K562 (cell line): ENCODE measurements around the gene NDST4.

Source experiments
- KAT7 ChIP-seq: sonication (generic); formaldehyde crosslinking; IDR thresholded peaks from 2 replicates; pipeline ENCODE4 v1.8.0; 2022; ENCODE audit warnings: missing genetic modification reagents, mild to moderate bottlenecking, borderline replicate concordance
- ZFP36 ChIP-seq: fragments of 150-350 bp; IDR thresholded peaks from 2 replicates; pipeline ENCODE4 v1.6.1; 2018; ENCODE audit warnings: low read length, low read depth; ENCODE audit not compliant: partially characterized antibody
- TF ChIP-seq, protein P1 (sequence below), 3 experiments: IDR thresholded peaks in 2 of 3; conservative IDR thresholded peaks in 1 of 3; 2 replicates each; pipeline ENCODE4 v1.5.1; 2011 to 2012; ENCODE audit warnings: low read length in 3 of 3, mild to moderate bottlenecking in 3 of 3, control low read depth in 2 of 3, improper control_type of control experiment in 1 of 3, inconsistent platforms in 1 of 3, low read depth in 1 of 3, mixed read lengths in 1 of 3, moderate library complexity in 1 of 3; ENCODE audit not compliant: insufficient read depth in 2 of 3

DNA sequence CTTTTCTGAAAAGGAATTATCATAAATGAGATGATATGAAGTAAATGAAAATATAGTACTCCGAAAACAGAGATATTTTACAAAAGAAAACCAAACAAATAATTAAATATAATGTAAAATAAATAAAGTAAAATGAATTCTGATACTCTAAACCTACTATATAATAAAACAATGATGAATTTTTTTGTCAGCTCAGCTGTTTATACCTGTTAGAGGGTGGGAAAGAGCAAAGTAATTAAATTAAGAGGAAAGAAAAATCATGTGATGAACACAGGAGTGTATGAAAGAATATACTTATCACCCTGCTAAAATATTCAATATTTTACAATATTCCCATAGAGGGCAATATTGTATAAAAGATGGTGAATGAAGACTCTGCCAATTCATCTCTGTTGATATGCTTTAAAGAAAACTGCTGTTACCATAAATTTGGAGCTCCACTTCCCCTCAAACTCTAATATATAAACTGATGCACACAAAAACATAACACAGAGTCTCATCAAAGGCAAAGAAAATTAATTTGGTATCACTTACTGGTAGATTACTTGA lies 6.5 kb upstream of the NDST4 start:
- TF ChIP-seq ZFP36 (no peak), KAT7 (no peak)
- TF ChIP-seq, protein P1, sequence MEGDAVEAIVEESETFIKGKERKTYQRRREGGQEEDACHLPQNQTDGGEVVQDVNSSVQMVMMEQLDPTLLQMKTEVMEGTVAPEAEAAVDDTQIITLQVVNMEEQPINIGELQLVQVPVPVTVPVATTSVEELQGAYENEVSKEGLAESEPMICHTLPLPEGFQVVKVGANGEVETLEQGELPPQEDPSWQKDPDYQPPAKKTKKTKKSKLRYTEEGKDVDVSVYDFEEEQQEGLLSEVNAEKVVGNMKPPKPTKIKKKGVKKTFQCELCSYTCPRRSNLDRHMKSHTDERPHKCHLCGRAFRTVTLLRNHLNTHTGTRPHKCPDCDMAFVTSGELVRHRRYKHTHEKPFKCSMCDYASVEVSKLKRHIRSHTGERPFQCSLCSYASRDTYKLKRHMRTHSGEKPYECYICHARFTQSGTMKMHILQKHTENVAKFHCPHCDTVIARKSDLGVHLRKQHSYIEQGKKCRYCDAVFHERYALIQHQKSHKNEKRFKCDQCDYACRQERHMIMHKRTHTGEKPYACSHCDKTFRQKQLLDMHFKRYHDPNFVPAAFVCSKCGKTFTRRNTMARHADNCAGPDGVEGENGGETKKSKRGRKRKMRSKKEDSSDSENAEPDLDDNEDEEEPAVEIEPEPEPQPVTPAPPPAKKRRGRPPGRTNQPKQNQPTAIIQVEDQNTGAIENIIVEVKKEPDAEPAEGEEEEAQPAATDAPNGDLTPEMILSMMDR (IDR thresholded peaks at IDR 0.05 in 2 of 3, conservative IDR thresholded peaks at IDR 0.05 in 1 of 3; ENCODE audit: insufficient read depth in 2 of 3, low read depth in 1 of 3, low read length in 3 of 3), result no peak
